ENCODE measurements around the gene PPY. TPM values are rescaled to one million over a fixed set of nuclear protein-coding genes. Genes with fewer than 3 reads are reported as not detected.
A peak's percentile ranks its signal among the peaks of the same experiment; 100 is the strongest.
"Not testable (repeated sequence)": the region's sequence is repeated elsewhere in the genome, so short reads cannot be mapped to it uniquely, and the experiment has no call there.

Gene PPY
- total RNA-seq, 1 donor from 2014 or later: not detected

GRCh38 chr17:43938838-43939182 lies 3.5 kb downstream of the PPY start:
- no peak for DNase-seq
- intact Hi-C loops (cut with micrococcal nuclease): no loop called here
- ATAC-seq: no peak

GRCh38 chr17:43936434-43936833 lies 5.8 kb downstream of the PPY start:
- DNase-seq (no peak), ATAC-seq (no peak)
- intact Hi-C loops (cut with micrococcal nuclease): no loop called here

GRCh38 chr17:43935926-43936261 lies 6.4 kb downstream of the PPY start:
- DNase-seq (no peak), ATAC-seq (no peak)
- intact Hi-C loops (cut with micrococcal nuclease): no loop called here

- DNase-seq (no peak), ATAC-seq (no peak)
- intact Hi-C loops (cut with micrococcal nuclease): no loop called here
Observed at GRCh38 chr17:43935204-43935925, 6.9 kb downstream of the PPY start.

- intact Hi-C loops (cut with micrococcal nuclease): no loop called here
- ATAC-seq (no peak), DNase-seq (no peak)
Observed at GRCh38 chr17:43932923-43933322, 9.4 kb downstream of the PPY start.

GRCh38 chr17:43932357-43932756 lies 9.9 kb downstream of the PPY start:
- intact Hi-C loops (cut with micrococcal nuclease): no loop called here
- ATAC-seq (no peak), DNase-seq (no peak)

GRCh38 chr17:43931062-43931571 lies 11.2 kb downstream of the PPY start:
- intact Hi-C loops (cut with micrococcal nuclease): no loop called here
- no peak for DNase-seq
- no peak for ATAC-seq

- intact Hi-C loops (cut with micrococcal nuclease): no loop called here
- DNase-seq (no peak), ATAC-seq (no peak)
Observed at GRCh38 chr17:43928609-43929008, 13.7 kb downstream of the PPY start.

GRCh38 chr17:43927929-43928328 lies 14.3 kb downstream of the PPY start:
- ATAC-seq; DNase-seq; intact Hi-C loops (cut with micrococcal nuclease): not testable (repeated sequence)

GRCh38 chr17:43927060-43927864 lies 15.0 kb downstream of the PPY start:
- DNase-seq (peak; percentile 52), ATAC-seq (peak; percentile 52)
- intact Hi-C loops (cut with micrococcal nuclease): no loop called here

GRCh38 chr17:43924558-43924957 lies 17.7 kb downstream of the PPY start:
- DNase-seq (no peak), ATAC-seq (no peak)
- intact Hi-C loops (cut with micrococcal nuclease): no loop called here

- DNase-seq (no peak), ATAC-seq (no peak)
- intact Hi-C loops (cut with micrococcal nuclease): no loop called here
Observed at GRCh38 chr17:43920500-43921095, 21.7 kb downstream of the PPY start.

- intact Hi-C loops (cut with micrococcal nuclease): no loop called here
- ATAC-seq (no peak), DNase-seq (no peak)
Observed at GRCh38 chr17:43918026-43918389, 24.3 kb downstream of the PPY start.

GRCh38 chr17:43917348-43918025 lies 24.8 kb downstream of the PPY start:
- ATAC-seq (peak; percentile 75), DNase-seq (peak; percentile 68)
- intact Hi-C loops (cut with micrococcal nuclease): no loop called here

- ATAC-seq (no peak), DNase-seq (no peak)
- intact Hi-C loops (cut with micrococcal nuclease): no loop called here
Observed at GRCh38 chr17:43917016-43917347, 25.3 kb downstream of the PPY start.

- ATAC-seq: no peak
- intact Hi-C loops (cut with micrococcal nuclease): no loop called here
- no peak for DNase-seq
Observed at GRCh38 chr17:43916385-43916784, 25.9 kb downstream of the PPY start.

GRCh38 chr17:43915559-43915958 lies 26.7 kb downstream of the PPY start:
- ATAC-seq (no peak), DNase-seq (no peak)
- intact Hi-C loops (cut with micrococcal nuclease): no loop called here

- DNase-seq (no peak), ATAC-seq (no peak)
Observed at GRCh38 chr17:43914451-43914850, 27.8 kb downstream of the PPY start.

GRCh38 chr17:43913584-43913983 lies 28.7 kb downstream of the PPY start:
- ATAC-seq (no peak), DNase-seq (no peak)
- intact Hi-C loops (cut with micrococcal nuclease): no loop called here

More at GRCh38 chr17:43914451-43914850, 27.8 kb downstream of the PPY start:
- intact Hi-C loops (cut with micrococcal nuclease): no loop called here

Data from left ventricle myocardium superior (tissue), 1 donor.